Astrocyte (in vitro differentiated cells and primary cell): ENCODE results near the gene JAZF1. TPM values are rescaled to one million over a fixed set of nuclear protein-coding genes. Genes with fewer than 3 reads are reported as not detected.

Experiments
- DNase-seq: peaks from one replicate; pipeline ENCODE4 v3.0.0-alpha.2; 2010; ENCODE audit warnings: low read depth
- FAIRE-seq: peaks from 2 replicates; lab custom pipeline; 2011; peaks lifted over from hg19 to GRCh38; lab: Jason Lieb, UNC
- H2AFZ ChIP-seq: 2 replicates; pipeline ENCODE4 v1.6.0; 2012; ENCODE audit warnings: low read depth, low read length, inconsistent platforms
- H3K27ac ChIP-seq: 2 replicates; pipeline ENCODE4 v1.5.1; 2011; ENCODE audit warnings: low read depth, low read length, inconsistent platforms
- H3K27me3 ChIP-seq: 2 replicates; pipeline ENCODE4 v1.6.0; 2011; ENCODE audit warnings: low read length, inconsistent platforms; ENCODE audit not compliant: insufficient read depth
- H3K36me3 ChIP-seq: 2 replicates; pipeline ENCODE4 v1.5.1; 2011; ENCODE audit warnings: low read length, inconsistent platforms; ENCODE audit not compliant: insufficient read depth
- H3K4me1 ChIP-seq: 2 replicates; pipeline ENCODE4 v1.5.1; 2011; ENCODE audit warnings: low read length, inconsistent platforms; ENCODE audit not compliant: insufficient read depth
- H3K4me2 ChIP-seq: 2 replicates; pipeline ENCODE4 v1.6.0; 2012; ENCODE audit warnings: low read length, inconsistent platforms
- H3K4me3 ChIP-seq: 2 replicates; pipeline ENCODE4 v1.5.1; 2011; ENCODE audit warnings: low read depth, mild to moderate bottlenecking, low read length, inconsistent platforms; ENCODE audit not compliant: insufficient read depth
- H3K79me2 ChIP-seq: 2 replicates; pipeline ENCODE4 v1.6.0; 2012; ENCODE audit warnings: mild to moderate bottlenecking, low read length, inconsistent platforms; ENCODE audit not compliant: insufficient read depth
- H3K9ac ChIP-seq: 2 replicates; pipeline ENCODE4 v1.6.0; 2012; ENCODE audit warnings: mild to moderate bottlenecking, low read length, inconsistent platforms
- H3K9me3 ChIP-seq: 2 replicates; pipeline ENCODE4 v1.5.1; 2012; ENCODE audit warnings: low read depth, mild to moderate bottlenecking, low read length, inconsistent platforms; ENCODE audit not compliant: insufficient read depth
- H4K20me1 ChIP-seq: 2 replicates; pipeline ENCODE4 v1.6.0; 2012; ENCODE audit warnings: low read length, inconsistent platforms; ENCODE audit not compliant: insufficient read depth
- H3K27ac Mint-ChIP-seq: one replicate; pipeline ENCODE4 v1.8.0; 2021; ENCODE audit warnings: mild to moderate bottlenecking, mixed read lengths; ENCODE audit not compliant: unreplicated experiment
- H3K27me3 Mint-ChIP-seq: one replicate; pipeline ENCODE4 v1.8.0; 2021; ENCODE audit warnings: low read depth, mixed read lengths; ENCODE audit not compliant: unreplicated experiment
- H3K36me3 Mint-ChIP-seq: one replicate; pipeline ENCODE4 v1.8.0; 2021; ENCODE audit warnings: low read depth, mixed read lengths; ENCODE audit not compliant: unreplicated experiment
- H3K4me1 Mint-ChIP-seq: one replicate; pipeline ENCODE4 v1.8.0; 2021; ENCODE audit warnings: low read depth, mixed read lengths; ENCODE audit not compliant: unreplicated experiment
- H3K4me3 Mint-ChIP-seq: one replicate; pipeline ENCODE4 v1.8.0; 2021; ENCODE audit warnings: mild to moderate bottlenecking, moderate library complexity, mixed read lengths; ENCODE audit not compliant: unreplicated experiment
- H3K9me3 Mint-ChIP-seq: one replicate; pipeline ENCODE4 v1.8.0; 2021; ENCODE audit warnings: mild to moderate bottlenecking, mixed read lengths; ENCODE audit not compliant: unreplicated experiment
- EZH2 ChIP-seq: IDR thresholded peaks from 2 replicates; pipeline ENCODE4 v1.6.1; 2012; ENCODE audit warnings: mild to moderate bottlenecking, low read length, inconsistent platforms; ENCODE audit not compliant: insufficient read depth
- total RNA-seq: library from RNA; stranded (reverse); gene quantifications from 2 replicates; pipeline ENCODE4 v1.2.1, GENCODE V29; 2021
- TF ChIP-seq, protein P1 (sequence below): IDR thresholded peaks from 2 replicates; pipeline ENCODE4 v1.5.1; 2011; ENCODE audit warnings: low read depth, mild to moderate bottlenecking, inconsistent platforms, low read length, moderate library complexity; ENCODE audit not compliant: insufficient read depth

Gene JAZF1
- total RNA-seq, 1 donor from 2014 or later = 20.1 TPM

DNA sequence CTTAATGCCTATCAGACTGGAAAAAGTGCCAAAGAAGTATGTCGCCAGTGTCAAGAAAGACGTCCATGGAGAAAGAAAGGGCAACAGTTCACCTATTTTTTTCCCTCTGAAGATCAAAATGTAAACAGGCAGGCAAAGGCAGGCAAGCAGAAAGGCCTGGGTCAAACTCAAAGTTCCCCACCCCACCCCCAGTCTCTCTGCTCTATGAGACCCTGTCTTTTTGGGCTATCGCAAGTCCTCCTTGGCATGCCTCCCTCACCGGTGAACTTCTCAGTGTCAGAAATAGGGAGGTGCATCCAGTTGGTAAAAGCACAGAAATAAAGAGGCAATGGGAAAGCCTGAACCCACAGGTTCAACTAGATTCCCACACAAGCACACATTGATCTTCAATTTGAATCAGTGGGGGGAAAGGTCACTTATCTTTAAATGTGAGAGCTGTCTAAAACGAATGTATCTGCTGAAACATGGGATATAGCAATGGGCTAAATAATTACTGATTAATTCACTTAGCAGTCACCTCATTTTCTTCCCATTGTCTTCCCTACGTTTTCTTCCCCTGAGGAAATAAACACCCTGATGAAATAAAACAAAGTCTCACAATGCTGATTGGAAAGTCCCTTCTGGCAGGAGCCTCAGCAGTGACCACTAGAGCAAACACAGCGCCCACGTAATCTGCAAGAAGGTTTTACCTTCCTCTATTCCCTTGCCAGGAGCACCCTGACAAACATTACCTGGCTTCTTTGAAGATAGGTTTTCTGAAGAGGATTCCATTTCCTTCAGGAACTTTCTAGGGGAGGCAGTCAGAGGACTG lies 31.1 kb downstream of the JAZF1 start:
- Mint-ChIP-seq H3K36me3 (peaks cover 5% of the 10 kb centered on the region), H3K27me3 (no peaks in the 10 kb centered on the region), H3K4me3 (no peak overlapping the region), H3K4me1 (peaks cover 17% of the 10 kb centered on the region), H3K9me3 (no peaks in the 10 kb centered on the region), H3K27ac (no peak overlapping the region)
- FAIRE-seq (no peak), DNase-seq (no peak)
- Histone ChIP-seq H3K9me3 (no peaks in the 10 kb centered on the region), H4K20me1 (no peaks in the 10 kb centered on the region), H3K4me2 (no peak overlapping the region), H2AFZ (no peak overlapping the region), H3K36me3 (no peaks in the 10 kb centered on the region), H3K79me2 (peaks cover 16% of the 10 kb centered on the region), H3K4me1 (peaks cover 11% of the 10 kb centered on the region), H3K4me3 (no peak overlapping the region), H3K27ac (no peak overlapping the region), H3K9ac (no peak overlapping the region), H3K27me3 (no peaks in the 10 kb centered on the region)
- no peak for TF ChIP-seq EZH2
- TF ChIP-seq, protein P1, sequence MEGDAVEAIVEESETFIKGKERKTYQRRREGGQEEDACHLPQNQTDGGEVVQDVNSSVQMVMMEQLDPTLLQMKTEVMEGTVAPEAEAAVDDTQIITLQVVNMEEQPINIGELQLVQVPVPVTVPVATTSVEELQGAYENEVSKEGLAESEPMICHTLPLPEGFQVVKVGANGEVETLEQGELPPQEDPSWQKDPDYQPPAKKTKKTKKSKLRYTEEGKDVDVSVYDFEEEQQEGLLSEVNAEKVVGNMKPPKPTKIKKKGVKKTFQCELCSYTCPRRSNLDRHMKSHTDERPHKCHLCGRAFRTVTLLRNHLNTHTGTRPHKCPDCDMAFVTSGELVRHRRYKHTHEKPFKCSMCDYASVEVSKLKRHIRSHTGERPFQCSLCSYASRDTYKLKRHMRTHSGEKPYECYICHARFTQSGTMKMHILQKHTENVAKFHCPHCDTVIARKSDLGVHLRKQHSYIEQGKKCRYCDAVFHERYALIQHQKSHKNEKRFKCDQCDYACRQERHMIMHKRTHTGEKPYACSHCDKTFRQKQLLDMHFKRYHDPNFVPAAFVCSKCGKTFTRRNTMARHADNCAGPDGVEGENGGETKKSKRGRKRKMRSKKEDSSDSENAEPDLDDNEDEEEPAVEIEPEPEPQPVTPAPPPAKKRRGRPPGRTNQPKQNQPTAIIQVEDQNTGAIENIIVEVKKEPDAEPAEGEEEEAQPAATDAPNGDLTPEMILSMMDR = no peak

DNA sequence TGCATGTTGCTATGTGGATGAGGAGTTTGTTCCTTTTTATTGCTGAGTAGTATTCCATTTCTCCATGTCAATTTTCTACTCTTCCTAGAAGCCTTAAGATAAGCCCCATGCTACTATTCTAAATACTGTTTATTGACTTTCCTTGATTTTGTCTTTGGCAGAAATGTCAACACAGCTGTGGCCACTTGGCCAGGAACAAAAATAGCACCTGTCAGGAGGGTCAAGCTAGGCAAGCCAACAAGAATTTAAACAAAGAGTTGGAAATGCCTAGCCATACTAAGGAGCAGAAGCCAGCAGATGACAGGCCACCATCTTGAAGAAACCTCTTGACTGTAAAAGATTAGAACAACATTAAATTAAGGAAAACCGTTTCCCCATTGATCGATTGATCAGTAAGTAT lies 34.7 kb downstream of the JAZF1 start:
- Histone ChIP-seq H3K27me3 (no peaks in the 10 kb centered on the region), H4K20me1 (peaks cover 14% of the 10 kb centered on the region), H2AFZ (no peak overlapping the region), H3K9ac (no peak overlapping the region), H3K36me3 (no peaks in the 10 kb centered on the region), H3K4me2 (no peak overlapping the region), H3K27ac (no peak overlapping the region), H3K4me3 (no peak overlapping the region), H3K4me1 (peaks cover 5% of the 10 kb centered on the region), H3K9me3 (no peaks in the 10 kb centered on the region), H3K79me2 (peaks cover 13% of the 10 kb centered on the region)
- Mint-ChIP-seq H3K4me3 (no peak overlapping the region), H3K27ac (no peak overlapping the region), H3K9me3 (no peaks in the 10 kb centered on the region), H3K4me1 (peaks cover 17% of the 10 kb centered on the region), H3K27me3 (no peaks in the 10 kb centered on the region), H3K36me3 (peaks cover 8% of the 10 kb centered on the region)
- TF ChIP-seq, protein P1 = no peak
- no peak for TF ChIP-seq EZH2
- DNase-seq (no peak), FAIRE-seq (no peak)

DNA sequence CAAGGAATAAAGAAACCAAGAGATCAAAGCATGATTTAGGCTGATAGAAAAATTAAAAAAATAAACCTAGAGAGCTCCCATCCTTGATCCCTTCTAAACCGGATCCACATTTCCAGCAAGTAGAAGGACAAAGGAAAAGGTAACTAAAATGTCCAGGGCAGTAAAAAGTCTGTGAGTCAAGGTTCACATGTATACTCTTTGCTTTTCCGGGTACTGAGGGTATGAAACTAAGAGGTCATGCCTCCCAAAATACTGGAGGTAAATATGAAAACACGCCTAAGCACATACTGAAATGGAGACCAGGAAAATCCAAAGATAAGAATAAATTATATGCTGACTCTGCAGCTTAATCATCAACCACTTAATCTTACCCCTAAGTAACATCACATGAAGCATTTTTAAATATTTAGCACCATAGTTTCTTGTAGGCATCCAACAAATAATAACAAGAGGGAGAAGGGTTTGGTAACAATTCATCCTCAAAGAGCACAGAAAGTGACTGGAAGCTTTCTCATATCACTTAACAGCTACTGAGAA lies 35.4 kb downstream of the JAZF1 start:
- no peak for TF ChIP-seq EZH2
- TF ChIP-seq, protein P1 = no peak
- Mint-ChIP-seq H3K36me3 (peaks cover 8% of the 10 kb centered on the region), H3K27ac (no peak overlapping the region), H3K9me3 (no peaks in the 10 kb centered on the region), H3K4me3 (no peak overlapping the region), H3K27me3 (no peaks in the 10 kb centered on the region), H3K4me1 (peaks cover 20% of the 10 kb centered on the region)
- Histone ChIP-seq H3K4me3 (no peak overlapping the region), H4K20me1 (peaks cover 15% of the 10 kb centered on the region), H3K4me2 (no peak overlapping the region), H3K4me1 (peaks cover 5% of the 10 kb centered on the region), H3K9me3 (no peaks in the 10 kb centered on the region), H3K27ac (no peak overlapping the region), H3K79me2 (peaks cover 7% of the 10 kb centered on the region), H3K36me3 (no peaks in the 10 kb centered on the region), H2AFZ (no peak overlapping the region), H3K27me3 (no peaks in the 10 kb centered on the region), H3K9ac (no peak overlapping the region)
- FAIRE-seq (no peak), DNase-seq (no peak)
